ENCODE results near the gene RASD2.

The RASD2 gene

GRCh38 chr22:35531202-35531601 is 9.4 kb upstream of the RASD2 start:
- H3K36me3 ChIP-seq (ENCODE audit: insufficient read depth, low read length): no peaks in the 10 kb centered on the region
- H3K4me1 ChIP-seq (ENCODE audit: insufficient read depth, low read length, poor library complexity, severe bottlenecking): no peaks in the 10 kb centered on the region
- TF ChIP-seq CTCF (conservative IDR thresholded peaks at IDR 0.05; ENCODE audit: low read length) (no peak), EZH2phosphoT487 (IDR thresholded peaks at IDR 0.05; ENCODE audit: borderline replicate concordance) (no peak)
- H3F3A ChIP-seq (ENCODE audit: low read depth): no peaks in the 10 kb centered on the region
- no peaks in the 10 kb centered on the region for H3K9me3 ChIP-seq (ENCODE audit: insufficient read depth, low read depth, low read length)
- H2AFZ ChIP-seq (ENCODE audit: low read length): no peak overlapping the region
- H4K20me1 ChIP-seq (ENCODE audit: insufficient read depth, low read length, poor library complexity, severe bottlenecking): no peaks in the 10 kb centered on the region
- no peak overlapping the region for H3K4me3 ChIP-seq (ENCODE audit: low read length, poor library complexity, severe bottlenecking)
- H3K79me2 ChIP-seq (ENCODE audit: insufficient read depth, low read length): no peaks in the 10 kb centered on the region
- no peaks in the 10 kb centered on the region for H3K27me3 ChIP-seq (ENCODE audit: insufficient read depth, low read length, poor library complexity, severe bottlenecking)
- H3K9me2 ChIP-seq (replicated peaks; ENCODE audit: low read depth, low read length): no peaks in the 10 kb centered on the region
- no peak overlapping the region for H3K9ac ChIP-seq (ENCODE audit: low read depth, low read length, poor library complexity, severe bottlenecking)
- H3K4me2 ChIP-seq (ENCODE audit: low read depth, low read length, poor library complexity, severe bottlenecking): no peak overlapping the region

GRCh38 chr22:35531676-35532075 is 9.0 kb upstream of the RASD2 start:
- H3K4me2 ChIP-seq (ENCODE audit: low read depth, low read length, poor library complexity, severe bottlenecking): no peak overlapping the region

GRCh38 chr22:35533365-35534029 is 7.1 kb upstream of the RASD2 start:
- Histone ChIP-seq H3K36me3 (ENCODE audit: insufficient read depth, low read length) (no peaks in the 10 kb centered on the region), H3K9me2 (replicated peaks; ENCODE audit: low read depth, low read length) (no peaks in the 10 kb centered on the region), H3K9me3 (ENCODE audit: insufficient read depth, low read depth, low read length) (no peaks in the 10 kb centered on the region), H2AFZ (ENCODE audit: low read length) (no peak overlapping the region), H4K20me1 (ENCODE audit: insufficient read depth, low read length, poor library complexity, severe bottlenecking) (no peaks in the 10 kb centered on the region), H3K4me1 (ENCODE audit: insufficient read depth, low read length, poor library complexity, severe bottlenecking) (peaks cover 5% of the 10 kb centered on the region), H3K9ac (ENCODE audit: low read depth, low read length, poor library complexity, severe bottlenecking) (no peak overlapping the region), H3F3A (ENCODE audit: low read depth) (no peaks in the 10 kb centered on the region), H3K4me3 (ENCODE audit: low read length, poor library complexity, severe bottlenecking) (no peak overlapping the region), H3K27me3 (ENCODE audit: insufficient read depth, low read length, poor library complexity, severe bottlenecking) (no peaks in the 10 kb centered on the region), H3K4me2 (ENCODE audit: low read depth, low read length, poor library complexity, severe bottlenecking) (no peak overlapping the region), H3K79me2 (ENCODE audit: insufficient read depth, low read length) (no peaks in the 10 kb centered on the region)
- TF ChIP-seq EZH2phosphoT487 (IDR thresholded peaks at IDR 0.05; ENCODE audit: borderline replicate concordance) (no peak), CTCF (conservative IDR thresholded peaks at IDR 0.05; ENCODE audit: low read length) (no peak)

More at GRCh38 chr22:35531676-35532075, 9.0 kb upstream of the RASD2 start:
- Histone ChIP-seq H4K20me1 (ENCODE audit: insufficient read depth, low read length, poor library complexity, severe bottlenecking) (no peaks in the 10 kb centered on the region), H3K4me1 (ENCODE audit: insufficient read depth, low read length, poor library complexity, severe bottlenecking) (no peaks in the 10 kb centered on the region), H3F3A (ENCODE audit: low read depth) (no peaks in the 10 kb centered on the region), H2AFZ (ENCODE audit: low read length) (no peak overlapping the region), H3K27me3 (ENCODE audit: insufficient read depth, low read length, poor library complexity, severe bottlenecking) (no peaks in the 10 kb centered on the region), H3K9me3 (ENCODE audit: insufficient read depth, low read depth, low read length) (no peaks in the 10 kb centered on the region), H3K79me2 (ENCODE audit: insufficient read depth, low read length) (no peaks in the 10 kb centered on the region), H3K4me3 (ENCODE audit: low read length, poor library complexity, severe bottlenecking) (no peak overlapping the region), H3K9me2 (replicated peaks; ENCODE audit: low read depth, low read length) (no peaks in the 10 kb centered on the region), H3K36me3 (ENCODE audit: insufficient read depth, low read length) (no peaks in the 10 kb centered on the region), H3K9ac (ENCODE audit: low read depth, low read length, poor library complexity, severe bottlenecking) (no peak overlapping the region)
- TF ChIP-seq EZH2phosphoT487 (IDR thresholded peaks at IDR 0.05; ENCODE audit: borderline replicate concordance): no peak
- no peak for TF ChIP-seq CTCF (conservative IDR thresholded peaks at IDR 0.05; ENCODE audit: low read length)

Data from Loucy (cell line).